Neural progenitor cell (in vitro differentiated cells): ENCODE data around the gene MYLK. TPM values are rescaled to one million over a fixed set of nuclear protein-coding genes. Genes with fewer than 3 reads are reported as not detected.

Experiments used
- DNase-seq: peaks from one replicate; pipeline ENCODE4 v3.0.0-alpha.2; 2016; ENCODE audit warnings: low spot score
- H2AFZ ChIP-seq: fragments of 200-600 bp; sonication (generic); replicated peaks from 2 replicates; pipeline ENCODE4 v1.6.1; 2016; ENCODE audit warnings: antibody characterized with exemption
- H3F3A ChIP-seq: fragments of 200-600 bp; sonication (generic); 2 replicates; pipeline ENCODE4 v1.6.1; 2016; ENCODE audit warnings: antibody characterized with exemption, low read depth
- H3K27ac ChIP-seq: fragments of 200-600 bp; sonication (generic); 2 replicates; pipeline ENCODE4 v1.5.1; 2016; ENCODE audit warnings: mild to moderate bottlenecking
- H3K27me3 ChIP-seq: fragments of 200-600 bp; sonication (generic); 2 replicates; pipeline ENCODE4 v1.6.1; 2016; ENCODE audit warnings: mild to moderate bottlenecking, moderate library complexity
- H3K36me3 ChIP-seq: fragments of 200-600 bp; sonication (generic); 2 replicates; pipeline ENCODE4 v1.5.1; 2016
- H3K4me1 ChIP-seq: fragments of 200-600 bp; sonication (generic); 2 replicates; pipeline ENCODE4 v1.6.1; 2016; ENCODE audit warnings: mixed run types
- H3K4me2 ChIP-seq: fragments of 200-600 bp; sonication (generic); 2 replicates; pipeline ENCODE4 v1.6.1; 2016
- H3K4me3 ChIP-seq: fragments of 200-600 bp; sonication (generic); 2 replicates; pipeline ENCODE4 v1.5.1; 2016
- H3K79me2 ChIP-seq: fragments of 200-600 bp; sonication (generic); 2 replicates; pipeline ENCODE4 v1.6.1; 2016; ENCODE audit warnings: low read depth
- H3K9ac ChIP-seq: fragments of 200-600 bp; sonication (generic); 2 replicates; pipeline ENCODE4 v1.6.1; 2016
- H3K9me3 ChIP-seq: fragments of 200-600 bp; sonication (generic); 2 replicates; pipeline ENCODE4 v1.5.1; 2016; ENCODE audit warnings: low read depth
- H4K20me1 ChIP-seq: fragments of 200-600 bp; sonication (generic); 2 replicates; pipeline ENCODE4 v1.6.1; 2016; ENCODE audit warnings: low read depth
- H3K27ac Mint-ChIP-seq: 3 replicates; pipeline ENCODE4 v1.8.0; 2021; ENCODE audit warnings: mixed read lengths
- H3K27me3 Mint-ChIP-seq: 2 replicates; pipeline ENCODE4 v1.8.0; 2022; ENCODE audit warnings: low read depth, mild to moderate bottlenecking, inconsistent platforms, moderate library complexity, mixed read lengths; ENCODE audit not compliant: insufficient read depth
- H3K36me3 Mint-ChIP-seq: 3 replicates; pipeline ENCODE4 v1.8.0; 2021; ENCODE audit warnings: mixed read lengths
- H3K4me1 Mint-ChIP-seq: 3 replicates; pipeline ENCODE4 v1.8.0; 2021; ENCODE audit warnings: mixed read lengths
- H3K4me3 Mint-ChIP-seq: 3 replicates; pipeline ENCODE4 v1.8.0; 2021; ENCODE audit warnings: mild to moderate bottlenecking, moderate library complexity, mixed read lengths
- H3K9me3 Mint-ChIP-seq: 3 replicates; pipeline ENCODE4 v1.8.0; 2020; ENCODE audit warnings: mixed read lengths
- CTCF ChIP-seq: fragments of 200-600 bp; sonication (generic); IDR thresholded peaks from 2 replicates; pipeline ENCODE4 v1.5.1; 2017; ENCODE audit warnings: antibody characterized with exemption, mild to moderate bottlenecking
- EZH2 ChIP-seq: fragments of 200-600 bp; sonication (generic); IDR thresholded peaks from 2 replicates; pipeline ENCODE4 v1.6.1; 2017; ENCODE audit warnings: antibody characterized with exemption, mild to moderate bottlenecking, moderate library complexity
- EZH2phosphoT487 ChIP-seq: fragments of 200-600 bp; sonication (generic); IDR thresholded peaks from 2 replicates; pipeline ENCODE4 v1.6.1; 2017; ENCODE audit warnings: antibody characterized with exemption
- total RNA-seq: library from RNA; depleted of rRNA; stranded (reverse); fragments of >200 nt; gene quantifications from 2 replicates; pipeline ENCODE4 v1.2.3, GENCODE V29; 2015; ENCODE audit warnings: low replicate concordance

MYLK gene
- total RNA-seq, 1 donor from 2014 or later = 28.4 TPM

- no peak overlapping the region for H3K27ac ChIP-seq
- H3K36me3 ChIP-seq = peaks cover 16% of the 10 kb centered on the region
- Mint-ChIP-seq H3K4me1 (peaks cover 34% of the 10 kb centered on the region), H3K36me3 (peaks cover 61% of the 10 kb centered on the region), H3K27me3 (peaks cover 2% of the 10 kb centered on the region), H3K9me3 (peaks cover 47% of the 10 kb centered on the region), H3K4me3 (no peak overlapping the region), H3K27ac (no peak overlapping the region)
- no peak overlapping the region for H3K4me2 ChIP-seq
- no peaks in the 10 kb centered on the region for H3K27me3 ChIP-seq
- peaks cover 18% of the 10 kb centered on the region for H3K9me3 ChIP-seq
- no peak overlapping the region for H2AFZ ChIP-seq
- TF ChIP-seq EZH2 (no peak), EZH2phosphoT487 (no peak), CTCF (no peak)
- H3K79me2 ChIP-seq = peaks cover under 1% of the 10 kb centered on the region
- no peak overlapping the region for H3K9ac ChIP-seq
- H3K4me3 ChIP-seq = no peak overlapping the region
- H4K20me1 ChIP-seq = no peaks in the 10 kb centered on the region
- no peaks in the 10 kb centered on the region for H3K4me1 ChIP-seq
- no peak for DNase-seq
- H3F3A ChIP-seq = no peaks in the 10 kb centered on the region
These were observed 51.3 kb downstream of the MYLK start for GRCh38 chr3:123832692-123833397.

GRCh38 chr3:123831420-123831819 is 52.7 kb downstream of the MYLK start:
- Mint-ChIP-seq H3K36me3 (peaks cover 65% of the 10 kb centered on the region), H3K4me1 (peaks cover 34% of the 10 kb centered on the region), H3K27me3 (peaks cover 3% of the 10 kb centered on the region), H3K9me3 (peaks cover 50% of the 10 kb centered on the region), H3K4me3 (no peak overlapping the region), H3K27ac (no peak overlapping the region)
- Histone ChIP-seq H3K9me3 (peaks cover 24% of the 10 kb centered on the region), H3K9ac (no peak overlapping the region), H3K36me3 (peaks cover 20% of the 10 kb centered on the region), H3K79me2 (no peaks in the 10 kb centered on the region), H3K4me3 (no peak overlapping the region), H3K4me2 (no peak overlapping the region), H4K20me1 (no peaks in the 10 kb centered on the region), H3F3A (no peaks in the 10 kb centered on the region), H2AFZ (no peak overlapping the region), H3K27me3 (no peaks in the 10 kb centered on the region), H3K27ac (no peak overlapping the region), H3K4me1 (no peaks in the 10 kb centered on the region)
- TF ChIP-seq EZH2phosphoT487 (no peak), EZH2 (no peak), CTCF (no peak)
- DNase-seq = no peak

- Mint-ChIP-seq H3K9me3 (peaks cover 35% of the 10 kb centered on the region), H3K4me1 (peaks cover 22% of the 10 kb centered on the region), H3K36me3 (peaks cover 58% of the 10 kb centered on the region), H3K27ac (no peak overlapping the region), H3K27me3 (peaks cover 3% of the 10 kb centered on the region), H3K4me3 (no peak overlapping the region)
- H3F3A ChIP-seq = no peaks in the 10 kb centered on the region
- H3K9ac ChIP-seq = no peak overlapping the region
- peaks cover 4% of the 10 kb centered on the region for H3K9me3 ChIP-seq
- peaks cover 19% of the 10 kb centered on the region for H3K4me1 ChIP-seq
- no peak overlapping the region for H3K4me3 ChIP-seq
- H3K27ac ChIP-seq = no peak overlapping the region
- no peak overlapping the region for H3K4me2 ChIP-seq
- no peak overlapping the region for H2AFZ ChIP-seq
- no peak for TF ChIP-seq EZH2
- TF ChIP-seq EZH2phosphoT487 = no peak
- TF ChIP-seq CTCF = no peak
- no peaks in the 10 kb centered on the region for H3K79me2 ChIP-seq
- no peak for DNase-seq
- H3K36me3 ChIP-seq = peaks cover 3% of the 10 kb centered on the region
- no peaks in the 10 kb centered on the region for H4K20me1 ChIP-seq
- H3K27me3 ChIP-seq = no peaks in the 10 kb centered on the region
These were observed 62.2 kb downstream of the MYLK start for GRCh38 chr3:123821920-123822319.
